RWPE2 (cell line): Measurements from ENCODE around the gene KCTD4.

Experiments used
- ATAC-seq: fragments of 200-7000 bp; cut with Tn5 transposase; 3 replicates; pipeline ENCODE4 v1.9.1; 2021; ENCODE audit warnings: low read depth
- DNase-seq: peaks from one replicate; pipeline ENCODE4 v3.0.0-alpha.2; 2020; ENCODE audit warnings: low spot score
- H3K27ac ChIP-seq: fragments of 450-650 bp; 2 replicates; pipeline ENCODE4 v1.5.1; 2017; ENCODE audit warnings: mild to moderate bottlenecking; ENCODE audit not compliant: poor library complexity, severe bottlenecking
- H3K27me3 ChIP-seq: fragments of 250-450 bp; sonication (Bioruptor Pico); 2 replicates; pipeline ENCODE4 v1.5.1; 2021; ENCODE audit warnings: mild to moderate bottlenecking, moderate library complexity; ENCODE audit not compliant: insufficient read depth, poor library complexity, severe bottlenecking
- H3K36me3 ChIP-seq: fragments of 250-450 bp; sonication (Bioruptor Pico); 2 replicates; pipeline ENCODE4 v1.5.1; 2020; ENCODE audit warnings: low read depth, mild to moderate bottlenecking, moderate library complexity
- H3K4me1 ChIP-seq: fragments of 250-450 bp; sonication (Bioruptor Pico); 2 replicates; pipeline ENCODE4 v1.5.1; 2021; ENCODE audit warnings: mild to moderate bottlenecking, moderate library complexity; ENCODE audit not compliant: insufficient read depth, poor library complexity, severe bottlenecking
- H3K4me3 ChIP-seq: fragments of 250-450 bp; sonication (Bioruptor Pico); 2 replicates; pipeline ENCODE4 v1.5.1; 2021; ENCODE audit warnings: mild to moderate bottlenecking, moderate library complexity; ENCODE audit not compliant: severe bottlenecking
- H3K9me3 ChIP-seq: fragments of 250-450 bp; sonication (Bioruptor Pico); 2 replicates; pipeline ENCODE4 v1.5.1; 2021; ENCODE audit warnings: mild to moderate bottlenecking, moderate library complexity; ENCODE audit not compliant: severe bottlenecking
- CTCF ChIP-seq: fragments of 450-650 bp; IDR thresholded peaks from one replicate; pipeline ENCODE4 v1.5.1; 2017; ENCODE audit warnings: mild to moderate bottlenecking, moderate library complexity; ENCODE audit not compliant: poor library complexity, severe bottlenecking

KCTD4 gene

DNA sequence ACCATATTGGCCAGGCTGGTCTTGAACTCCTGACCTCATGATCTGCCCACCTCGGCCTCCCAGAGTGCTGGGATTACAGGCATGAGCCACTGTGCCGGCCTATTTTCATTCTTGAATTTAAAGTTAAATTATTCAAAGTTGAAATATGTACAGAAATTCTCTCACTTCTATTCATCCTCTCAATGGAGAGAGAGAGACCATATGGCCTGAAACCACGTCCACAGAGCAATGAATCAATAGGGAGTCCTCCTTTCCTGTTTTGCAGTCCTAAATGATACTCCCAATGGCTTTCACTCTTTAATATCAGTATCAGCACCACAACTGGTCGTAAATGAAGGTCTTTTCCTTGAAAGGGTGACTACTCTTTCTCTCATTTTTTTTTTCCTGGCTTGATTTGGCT, 30.5 kb upstream of the KCTD4 start:
- Histone ChIP-seq H3K36me3 (no peaks in the 10 kb centered on the region), H3K27me3 (no peaks in the 10 kb centered on the region), H3K27ac (no peak overlapping the region), H3K4me3 (no peak overlapping the region), H3K9me3 (no peaks in the 10 kb centered on the region), H3K4me1 (peaks cover 11% of the 10 kb centered on the region)
- no peak for TF ChIP-seq CTCF
- DNase-seq, result no peak
- ATAC-seq, result no peak

DNA sequence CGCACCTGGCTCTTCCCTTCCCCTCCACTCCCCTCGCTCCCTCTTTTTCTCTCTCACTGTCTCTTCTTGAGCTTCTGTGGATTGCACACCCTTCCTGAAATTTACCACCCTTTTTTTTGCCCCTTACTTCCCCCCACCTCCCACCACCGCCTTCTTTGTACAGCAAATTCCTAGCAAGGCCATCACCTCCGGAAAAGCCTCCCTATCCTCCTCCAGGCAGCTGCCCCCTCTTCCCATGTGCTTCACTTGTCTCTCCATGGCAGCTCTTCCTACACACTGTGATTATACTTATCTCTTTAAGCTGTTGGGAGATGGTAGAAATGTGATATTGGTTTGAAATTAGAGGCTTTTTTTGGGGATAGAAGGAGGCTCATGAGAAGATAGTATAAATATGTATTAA, 28.3 kb upstream of the KCTD4 start:
- ATAC-seq (no peak), DNase-seq (no peak)
- no peaks in the 10 kb centered on the region for H3K36me3 ChIP-seq
- H3K27ac ChIP-seq, result no peak overlapping the region
- no peaks in the 10 kb centered on the region for H3K4me1 ChIP-seq
- no peaks in the 10 kb centered on the region for H3K9me3 ChIP-seq
- no peak for TF ChIP-seq CTCF
- H3K4me3 ChIP-seq, result no peak overlapping the region
- no peaks in the 10 kb centered on the region for H3K27me3 ChIP-seq

DNA sequence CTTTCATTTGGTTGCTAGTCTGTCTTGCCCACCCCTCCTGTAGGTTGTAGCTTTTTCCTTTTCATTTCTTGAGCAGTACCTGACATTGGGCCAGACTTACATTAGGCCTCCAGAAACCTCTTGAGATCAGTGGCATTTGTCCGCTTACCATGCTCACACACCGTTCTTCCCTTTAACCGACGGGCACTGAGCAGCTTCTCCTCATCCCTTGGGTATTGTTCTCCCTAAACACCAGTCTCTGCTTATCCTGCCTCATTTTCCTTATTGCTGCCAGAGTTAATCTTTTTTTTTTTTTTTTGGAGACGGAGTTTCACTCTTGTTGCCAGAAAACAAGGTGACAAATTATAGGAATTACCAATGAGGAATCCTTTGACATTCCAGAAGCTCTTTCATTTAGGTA, 27.2 kb upstream of the KCTD4 start:
- TF ChIP-seq CTCF, result no peak
- ATAC-seq (no peak), DNase-seq (no peak)

GRCh38 chr13:45226024-45226423, 25.2 kb upstream of the KCTD4 start:
- Histone ChIP-seq H3K4me3 (no peak overlapping the region), H3K36me3 (no peaks in the 10 kb centered on the region), H3K4me1 (peaks cover 9% of the 10 kb centered on the region), H3K9me3 (no peaks in the 10 kb centered on the region), H3K27ac (no peak overlapping the region), H3K27me3 (no peaks in the 10 kb centered on the region)
- DNase-seq, result no peak
- no peak for TF ChIP-seq CTCF
- ATAC-seq, result no peak

More for the DNA sequence above, 27.2 kb upstream of the KCTD4 start:
- H3K9me3 ChIP-seq, result no peaks in the 10 kb centered on the region
- no peaks in the 10 kb centered on the region for H3K4me1 ChIP-seq
- H3K4me3 ChIP-seq, result no peak overlapping the region
- no peaks in the 10 kb centered on the region for H3K36me3 ChIP-seq
- H3K27me3 ChIP-seq, result no peaks in the 10 kb centered on the region
- no peak overlapping the region for H3K27ac ChIP-seq

DNA sequence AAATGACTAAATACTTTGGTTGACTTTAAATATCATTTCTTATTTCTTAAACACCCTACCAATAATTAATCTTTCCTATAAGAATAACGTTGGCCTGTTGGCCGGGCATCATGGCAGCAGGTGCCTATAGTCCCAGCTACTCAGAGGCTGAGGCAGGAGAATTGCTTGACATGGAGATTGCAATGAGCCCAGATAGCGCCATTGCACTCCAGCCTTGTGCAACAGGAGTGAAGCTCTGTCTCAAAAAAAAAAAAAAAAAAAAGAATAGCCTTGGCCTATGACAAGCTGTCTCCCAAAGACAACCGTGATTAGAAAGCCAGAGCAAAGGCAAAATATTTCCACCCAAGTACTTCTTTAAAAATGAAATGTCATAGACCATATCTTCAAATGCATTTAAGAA, 24.5 kb upstream of the KCTD4 start:
- no peak for TF ChIP-seq CTCF
- no peak for ATAC-seq
- H3K27ac ChIP-seq, result no peak overlapping the region
- peaks cover 13% of the 10 kb centered on the region for H3K4me1 ChIP-seq
- no peaks in the 10 kb centered on the region for H3K9me3 ChIP-seq
- H3K27me3 ChIP-seq, result no peaks in the 10 kb centered on the region
- no peaks in the 10 kb centered on the region for H3K36me3 ChIP-seq
- H3K4me3 ChIP-seq, result no peak overlapping the region
- no peak for DNase-seq
